HG03095 (cell line): ENCODE data around the gene TMEM95.
A peak's percentile ranks its signal among the peaks of the same experiment; 100 is the strongest.
"Not testable (repeated sequence)": the region's sequence is repeated elsewhere in the genome, so short reads cannot be mapped to it uniquely, and the experiment has no call there.

ENCODE experiments used
- ATAC-seq: cut with Tn5 transposase; IDR thresholded peaks from one replicate; pipeline ENCODE4 v1.9.1; 2021; ENCODE audit warnings: moderate library complexity; ENCODE audit not compliant: unreplicated experiment

Gene TMEM95

DNA sequence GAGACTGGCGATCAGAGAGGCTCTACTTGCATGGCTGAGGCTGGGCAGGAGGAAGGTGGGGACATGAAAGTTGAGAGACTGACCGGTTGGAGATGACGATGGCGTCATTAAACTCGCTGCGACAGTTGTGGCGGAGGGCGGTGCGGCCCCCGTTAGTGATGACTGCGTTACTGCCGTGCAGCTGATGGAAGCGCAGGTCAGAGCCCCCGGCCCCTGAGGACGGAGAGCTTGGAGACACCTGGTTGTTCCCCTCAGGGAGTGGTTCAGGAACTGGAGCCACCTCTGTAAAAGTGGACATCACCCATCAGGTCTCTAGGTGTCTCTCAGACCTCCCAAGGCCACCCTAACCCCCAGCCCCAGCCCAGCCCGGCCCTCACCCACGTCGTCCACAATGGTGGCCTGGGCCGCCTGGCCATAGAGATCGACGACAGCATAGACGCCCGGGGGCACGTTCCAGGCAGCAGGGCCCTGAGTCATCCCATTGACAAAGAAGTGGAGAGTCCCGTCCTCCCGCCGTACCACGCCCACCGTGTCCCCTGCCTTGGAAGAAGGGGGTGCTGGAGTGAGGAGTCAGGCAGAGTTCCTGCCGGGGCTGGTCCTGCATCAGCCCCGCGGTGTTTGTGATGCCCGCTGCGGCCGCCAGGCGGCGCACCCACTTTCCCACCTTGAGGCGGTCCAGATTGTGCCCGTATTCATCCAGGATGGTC is 31.1 kb upstream of the TMEM95 start:
- ATAC-seq: no peak

DNA sequence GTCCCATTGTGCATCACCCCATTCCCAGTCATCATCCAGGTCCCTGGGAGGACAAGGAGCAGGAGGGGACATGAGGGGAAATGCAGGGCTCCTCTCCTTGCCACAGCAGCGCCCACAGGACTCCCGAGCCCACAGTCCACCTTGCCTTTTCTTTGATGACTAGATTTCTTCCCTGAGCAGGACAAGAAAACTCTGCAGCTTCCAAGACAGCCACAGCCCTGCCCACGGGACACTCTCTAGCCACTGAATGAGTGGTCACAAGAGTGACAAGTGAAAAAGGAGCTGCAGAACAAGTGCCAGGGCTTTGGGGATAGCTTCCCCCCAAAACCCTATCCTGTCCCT is 30.5 kb upstream of the TMEM95 start:
- no peak for ATAC-seq

DNA sequence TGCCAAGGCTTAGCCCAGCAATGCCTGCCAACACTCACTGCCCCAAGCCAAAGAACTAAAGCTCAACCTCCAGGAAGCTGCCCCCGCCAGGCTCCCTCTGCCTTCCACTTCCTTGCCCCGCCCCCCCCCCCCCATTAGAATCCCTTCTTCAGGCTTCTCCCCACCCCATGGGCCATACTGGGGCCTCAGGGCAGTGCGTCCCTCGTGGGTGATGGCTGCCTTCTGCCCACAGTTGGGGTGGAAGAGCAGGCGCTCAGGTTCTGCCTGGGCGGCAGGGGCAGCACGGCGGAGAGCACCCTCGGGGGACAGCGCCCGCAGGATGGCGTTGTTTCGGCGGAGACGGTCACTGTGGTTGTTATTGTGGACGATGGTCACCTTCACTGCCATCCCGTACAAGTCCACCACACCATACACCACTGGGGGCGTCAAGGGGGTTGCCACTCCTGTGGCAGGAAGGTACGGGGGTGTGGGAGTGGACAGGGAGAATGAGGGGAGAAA is 29.9 kb upstream of the TMEM95 start:
- ATAC-seq: no peak

DNA sequence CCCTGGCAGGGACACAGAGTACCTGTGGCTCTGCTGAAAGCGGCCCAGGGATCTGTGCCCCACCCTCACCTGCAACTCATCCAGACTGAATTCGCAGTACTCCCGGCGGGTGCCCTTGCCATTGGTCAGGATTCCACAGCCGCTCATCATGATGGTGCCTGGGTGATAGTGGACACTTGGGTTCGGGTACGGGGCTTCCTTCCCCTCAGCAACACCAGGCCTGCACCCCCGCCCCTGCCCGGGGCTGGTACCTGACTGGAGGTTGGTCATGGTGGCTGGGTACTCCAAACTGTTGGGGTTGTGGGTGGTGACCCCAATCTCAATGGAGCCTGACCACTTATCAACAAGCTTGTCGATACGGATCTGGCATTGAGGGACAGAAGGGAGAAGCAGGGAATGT is 28.8 kb upstream of the TMEM95 start:
- ATAC-seq: no peak

DNA sequence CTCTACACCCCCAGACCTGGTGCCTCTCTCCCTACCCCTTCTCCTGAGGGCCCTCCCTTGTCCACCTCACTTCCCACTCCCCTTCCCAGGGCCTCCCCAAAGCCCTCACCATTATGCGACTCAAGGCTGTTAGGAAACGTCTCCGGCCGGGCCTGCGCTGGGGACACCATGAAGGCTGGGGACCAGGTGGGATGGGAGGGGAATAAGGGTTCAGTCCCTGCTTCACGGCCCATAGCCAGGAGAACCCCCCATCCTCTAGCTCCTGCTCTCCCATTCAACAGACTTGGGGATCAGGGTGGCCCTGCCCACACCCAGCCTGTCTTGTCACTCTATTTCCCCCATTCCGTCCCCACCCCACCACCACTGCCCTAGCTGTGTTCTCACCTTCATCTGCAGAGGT is 27.9 kb upstream of the TMEM95 start:
- ATAC-seq: no peak

- ATAC-seq: no peak
Measured at GRCh38 chr17:7327501-7327900, 27.5 kb upstream of the TMEM95 start.

GRCh38 chr17:7328009-7328408 is 26.9 kb upstream of the TMEM95 start:
- ATAC-seq: no peak

- ATAC-seq: peak; percentile 3
Measured at GRCh38 chr17:7328840-7329373, 26.0 kb upstream of the TMEM95 start, which contains the start of gene NEURL4. Gene NEURL4, minus strand, starts transcription at chr17:7329335. Its CDS starts 23 bp downstream, at chr17:7329312.

- ATAC-seq: peak; percentile 40
Measured at GRCh38 chr17:7329374-7329996, 25.5 kb upstream of the TMEM95 start.

GRCh38 chr17:7329997-7330637 is 24.8 kb upstream of the TMEM95 start:
- ATAC-seq: peak; percentile 34

- no peak for ATAC-seq
Measured at GRCh38 chr17:7330638-7331015, 24.3 kb upstream of the TMEM95 start.

DNA sequence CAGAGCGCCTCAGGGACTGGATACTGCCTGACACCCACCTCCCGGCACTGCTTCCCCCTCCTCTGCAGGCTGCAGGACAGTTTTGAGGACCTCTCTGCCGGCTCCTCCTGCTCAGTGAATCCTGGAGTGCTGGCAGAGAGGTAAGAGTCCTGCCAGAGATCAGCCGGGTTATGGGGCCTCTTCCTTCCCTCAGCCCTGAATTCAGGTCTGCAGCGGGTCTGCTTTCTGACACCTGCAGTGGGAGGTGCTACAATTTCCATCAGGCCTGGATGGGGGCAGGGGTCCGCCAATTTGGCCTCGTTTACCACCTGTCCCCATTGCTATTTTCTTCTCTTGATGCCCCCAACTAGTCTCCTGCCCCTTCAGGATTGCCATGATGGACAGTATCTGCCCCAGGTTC is 22.8 kb upstream of the TMEM95 start:
- no peak for ATAC-seq

DNA sequence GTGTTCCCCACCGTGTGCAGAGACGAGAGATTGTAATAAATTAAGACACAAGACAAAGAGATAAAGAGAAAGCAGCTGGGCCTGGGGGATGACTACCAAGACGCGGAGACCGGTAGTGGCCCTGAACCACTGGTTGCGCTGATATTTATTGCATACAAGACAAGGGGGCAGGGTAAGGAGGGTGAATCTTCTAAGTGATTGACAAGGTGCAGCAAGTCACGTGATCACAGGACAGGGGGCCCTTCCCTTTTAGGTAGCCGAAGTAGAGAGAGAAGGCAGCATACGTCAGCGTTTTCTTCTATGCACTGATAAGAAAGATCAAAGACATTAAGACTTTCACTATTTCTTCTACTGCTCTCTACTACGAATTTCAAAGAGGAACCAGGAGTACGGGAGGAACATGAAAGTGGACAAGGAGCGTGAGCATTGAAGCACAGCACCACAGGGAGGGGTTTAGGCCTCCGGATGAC is 22.3 kb upstream of the TMEM95 start:
- not testable (repeated sequence) for ATAC-seq

GRCh38 chr17:7334938-7335538 is 19.9 kb upstream of the TMEM95 start:
- ATAC-seq: no peak

DNA sequence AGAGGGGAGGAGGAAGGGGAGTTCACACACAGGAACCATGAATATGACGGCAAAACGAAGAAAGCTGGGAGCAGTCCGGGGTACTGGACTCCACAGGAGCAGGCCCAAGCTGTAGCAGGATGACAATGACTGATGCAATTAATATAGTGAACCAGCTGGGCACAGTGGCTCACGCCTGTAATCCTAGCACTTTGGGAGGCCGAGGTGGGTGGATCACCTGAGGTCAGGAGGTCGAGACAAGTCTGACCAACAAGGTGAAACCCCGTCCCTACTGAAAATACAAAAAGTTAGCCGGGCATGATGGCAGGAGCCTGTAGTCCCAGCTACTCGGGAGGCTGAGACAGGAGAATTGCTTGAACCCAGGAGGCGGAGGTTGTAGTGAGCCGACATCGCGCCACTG is 19.2 kb upstream of the TMEM95 start:
- ATAC-seq: not testable (repeated sequence)

DNA sequence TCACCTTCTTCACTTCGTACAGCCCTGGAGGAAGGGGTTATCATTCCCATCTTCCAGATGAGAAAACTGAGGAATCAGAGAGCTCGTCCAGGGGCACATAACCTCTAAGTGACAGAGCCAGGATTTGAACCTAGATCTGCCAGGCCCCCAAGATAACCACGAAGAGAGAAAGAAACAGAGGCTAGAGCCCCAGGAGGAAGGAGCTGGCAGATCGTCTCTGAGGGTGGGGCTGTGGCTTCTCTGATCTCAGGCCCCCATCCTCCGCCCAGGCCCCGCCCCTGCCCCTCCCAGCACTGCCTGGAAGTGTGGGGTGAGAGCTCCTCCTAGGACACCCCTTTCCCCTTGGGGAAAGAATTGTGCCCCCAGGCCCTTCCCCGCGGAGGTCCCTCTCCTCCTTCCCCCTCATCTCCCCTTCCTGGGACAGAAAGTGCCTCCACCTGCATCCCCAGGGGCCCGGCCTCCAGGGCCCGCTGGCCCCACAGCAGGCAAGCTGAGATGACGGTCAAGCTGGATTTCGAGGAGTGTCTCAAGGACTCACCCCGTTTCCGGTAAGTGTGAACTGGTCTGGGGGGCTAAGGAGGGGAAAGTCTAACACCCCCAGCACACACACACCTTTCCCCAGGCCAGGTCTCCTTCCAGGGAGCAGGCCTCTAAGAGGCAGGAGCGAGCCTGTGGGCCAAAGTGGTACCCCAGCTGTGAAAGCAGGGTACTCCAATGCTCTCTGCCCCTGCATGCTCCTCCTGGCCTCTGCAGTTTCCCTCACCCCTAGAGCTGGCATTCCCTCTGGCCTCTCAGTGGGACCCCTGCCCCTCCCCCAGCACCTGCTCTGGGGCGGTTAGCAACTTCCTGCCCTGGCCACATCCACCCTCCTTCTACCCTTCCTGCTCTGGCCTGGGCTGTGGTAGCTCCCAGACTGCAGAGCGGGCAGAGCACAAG is 18.4 kb upstream of the TMEM95 start, which contains the start of gene ACAP1:
Gene ACAP1 (plus strand): TSS at position 290 of the 936 bp plus-strand sequence. CDS start 206 bp downstream, at position 496.
- ATAC-seq: peak; percentile 54

GRCh38 chr17:7337600-7337999 is 17.4 kb upstream of the TMEM95 start:
- ATAC-seq: not testable (repeated sequence)

- ATAC-seq: no peak
Measured at GRCh38 chr17:7340179-7340578, 14.8 kb upstream of the TMEM95 start.

DNA sequence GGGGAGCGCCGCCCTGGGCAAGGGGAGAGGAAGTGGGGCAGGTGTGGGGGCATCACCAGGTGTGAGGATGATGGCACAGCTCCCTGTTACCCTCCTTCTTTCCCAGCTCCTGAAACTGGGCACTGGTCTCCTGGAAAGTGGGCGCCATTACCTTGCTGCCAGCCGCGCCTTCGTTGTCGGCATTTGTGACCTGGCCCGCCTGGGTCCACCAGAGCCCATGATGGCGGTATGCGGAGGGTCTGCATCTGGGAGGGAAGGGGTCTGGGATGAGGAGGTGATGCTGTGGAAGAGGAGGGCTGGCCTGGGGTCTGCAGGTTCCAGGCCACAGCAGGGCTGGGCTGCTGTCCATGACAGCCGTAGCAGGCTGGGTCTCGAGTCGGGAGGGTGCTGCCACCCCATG is 13.1 kb upstream of the TMEM95 start:
- ATAC-seq: no peak

- no peak for ATAC-seq
Measured at GRCh38 chr17:7343250-7343649, 11.7 kb upstream of the TMEM95 start.
